Stimulated activated CD8-positive, alpha-beta memory T cell treated with anti-CD3 and anti-CD28 coated beads, Interleukin-12 subunit alpha, Interleukin-12 subunit beta, amount 100 ng/mL, for 1 hour (primary cell): ENCODE data around the gene TPGS2.
"Not testable (repeated sequence)": the region's sequence is repeated elsewhere in the genome, so short reads cannot be mapped to it uniquely, and the experiment has no call there.

Experiments
- DNase-seq: peaks from one replicate; pipeline ENCODE4 v3.0.0-alpha.2; 2020; ENCODE audit warnings: low read depth

TPGS2 gene

GRCh38 chr18:36828630-36829361, at the start of gene TPGS2, which contains the start of gene KIAA1328:
TSS of gene TPGS2 (minus strand) at chr18:36829002. CDS start at chr18:36828767, 235 bp downstream.
TSS of gene KIAA1328 (plus strand) at chr18:36829127. CDS start at chr18:36829139, 12 bp downstream.
- peak; percentile 76 for DNase-seq

- not testable (repeated sequence) for DNase-seq
These were observed 45.0 kb upstream of the TPGS2 start for GRCh38 chr18:36873826-36874225.

- DNase-seq = no peak
These were observed 43.5 kb upstream of the TPGS2 start for GRCh38 chr18:36872329-36872728.

GRCh38 chr18:36871801-36872200, 43.0 kb upstream of the TPGS2 start:
- DNase-seq = no peak

- no peak for DNase-seq
These were observed 38.3 kb upstream of the TPGS2 start for GRCh38 chr18:36867056-36867455.

GRCh38 chr18:36862182-36862581, 33.4 kb upstream of the TPGS2 start:
- no peak for DNase-seq

GRCh38 chr18:36856815-36857214, 28.0 kb upstream of the TPGS2 start:
- no peak for DNase-seq

- DNase-seq = no peak
These were observed 22.4 kb upstream of the TPGS2 start for GRCh38 chr18:36851202-36851590.

GRCh38 chr18:36850527-36851201, 21.9 kb upstream of the TPGS2 start:
- DNase-seq = no peak

- no peak for DNase-seq
These were observed 20.6 kb upstream of the TPGS2 start for GRCh38 chr18:36849288-36850006.

GRCh38 chr18:36848609-36849008, 19.8 kb upstream of the TPGS2 start:
- no peak for DNase-seq

GRCh38 chr18:36843784-36844183, 15.0 kb upstream of the TPGS2 start:
- no peak for DNase-seq

GRCh38 chr18:36843199-36843598, 14.4 kb upstream of the TPGS2 start:
- DNase-seq = no peak

- DNase-seq = no peak
These were observed 11.0 kb upstream of the TPGS2 start for GRCh38 chr18:36839835-36840234.

- DNase-seq = no peak
These were observed 7.1 kb upstream of the TPGS2 start for GRCh38 chr18:36835927-36836326.

GRCh38 chr18:36833120-36833519, 4.3 kb upstream of the TPGS2 start:
- no peak for DNase-seq

- no peak for DNase-seq
These were observed 2.3 kb upstream of the TPGS2 start for GRCh38 chr18:36831139-36831538.

- no peak for DNase-seq
These were observed 1.3 kb upstream of the TPGS2 start for GRCh38 chr18:36830158-36830495.

- DNase-seq = no peak
These were observed 758 bp upstream of the TPGS2 start for GRCh38 chr18:36829362-36830157.

- no peak for DNase-seq
These were observed 609 bp downstream of the TPGS2 start for GRCh38 chr18:36828157-36828629.

- DNase-seq = no peak
These were observed 2.2 kb downstream of the TPGS2 start for GRCh38 chr18:36826556-36826955.

- DNase-seq = no peak
These were observed 3.3 kb downstream of the TPGS2 start for GRCh38 chr18:36825526-36825925.
